ENCODE results near the gene CLTCL1.

GRCh38 chr22:19317865-19318264 is 26.3 kb upstream of the CLTCL1 start:
- TF ChIP-seq CTCF (IDR thresholded peaks at IDR 0.05 in 4 of 5, conservative IDR thresholded peaks at IDR 0.05 in 1 of 5) (no peak), POLR2A (IDR thresholded peaks at IDR 0.05) (no peak)

All from gastrocnemius medialis (tissue), 4 donors.